IMR-90 (cell line): ENCODE measurements around the gene PDZD8.

ENCODE experiments used
- CTCF ChIP-seq: conservative IDR thresholded peaks from 2 replicates; pipeline ENCODE4 v1.5.1; 2012; ENCODE audit warnings: mild to moderate bottlenecking, low read depth, low read length, improper control_type of control experiment
- MXI1 ChIP-seq: IDR thresholded peaks from 2 replicates; pipeline ENCODE4 v1.6.1; 2012; ENCODE audit warnings: low read depth, mild to moderate bottlenecking, low read length, moderate library complexity, borderline replicate concordance
- POLR2A ChIP-seq: IDR thresholded peaks from 2 replicates; pipeline ENCODE4 v1.6.1; 2012; ENCODE audit warnings: mild to moderate bottlenecking, low read depth, low read length
- RAD21 ChIP-seq: IDR thresholded peaks from 2 replicates; pipeline ENCODE4 v1.6.1; 2012; ENCODE audit warnings: low read length, improper control_type of control experiment
- SMC3 ChIP-seq: fragments of 150-350 bp; IDR thresholded peaks from 2 replicates; pipeline ENCODE4 v1.6.1; 2016; ENCODE audit warnings: low read depth, mild to moderate bottlenecking, antibody characterized with exemption, low read length, moderate library complexity

- TF ChIP-seq CTCF (no peak), SMC3 (no peak), POLR2A (no peak), MXI1 (no peak), RAD21 (no peak)
These were observed 12.9 kb downstream of the PDZD8 start for GRCh38 chr10:117362313-117362712.
